ENCODE results near the gene KLF3.

GRCh38 chr4:38704622-38705154, 40.7 kb downstream of the KLF3 start:
- TF ChIP-seq CTCF (IDR thresholded peaks at IDR 0.05) (no peak), MAX (CRISPR knock-in tag; IDR thresholded peaks at IDR 0.05) (no peak), USF2 (CRISPR knock-in tag; IDR thresholded peaks at IDR 0.05) (no peak), E2F5 (CRISPR knock-in tag; IDR thresholded peaks at IDR 0.05) (no peak), NR1H2 (CRISPR knock-in tag; IDR thresholded peaks at IDR 0.05) (no peak), ARID4B (CRISPR knock-in tag; IDR thresholded peaks at IDR 0.05; ENCODE audit: borderline replicate concordance) (no peak), TEAD1 (CRISPR knock-in tag; IDR thresholded peaks at IDR 0.05) (no peak), HMGXB4 (CRISPR knock-in tag; IDR thresholded peaks at IDR 0.05) (no peak), FOXP1 (CRISPR knock-in tag; IDR thresholded peaks at IDR 0.05; ENCODE audit: borderline replicate concordance) (no peak), ATF1 (CRISPR knock-in tag; IDR thresholded peaks at IDR 0.05) (no peak), ATF2 (CRISPR knock-in tag; IDR thresholded peaks at IDR 0.05; ENCODE audit: borderline replicate concordance, low read depth) (no peak), NFYB (CRISPR knock-in tag; conservative IDR thresholded peaks at IDR 0.05; ENCODE audit: low read depth) (no peak), ZNF121 (CRISPR knock-in tag; IDR thresholded peaks at IDR 0.05) (no peak)

Data from WTC11 (cell line).